Psoas muscle (tissue), 8 donors: Measurements from ENCODE around the gene CCDC183. TPM values are rescaled to one million over a fixed set of nuclear protein-coding genes. Genes with fewer than 3 reads are reported as not detected.
A peak's percentile ranks its signal among the peaks of the same experiment; 100 is the strongest.

Experiments
- ATAC-seq, 4 donors: fragments of 200-7000 bp; cut with Tn5 transposase; one replicate each; pipeline ENCODE4 v1.9.1; 2020; ENCODE audit warnings: moderate library complexity in 3 of 4, mild to moderate bottlenecking in 2 of 4
- DNase-seq, 2 donors: peaks; one replicate each; pipeline ENCODE4 v3.0.0-alpha.2; 2020
- H3K27ac ChIP-seq: fragments of 200-600 bp; one replicate; pipeline ENCODE4 v1.8.0; 2022
- H3K27me3 ChIP-seq, 3 donors: fragments of 200-600 bp in 1 of 3; one replicate each; pipeline versions ENCODE4 v1.6.1 to v1.8.0; 2013 to 2022; ENCODE audit warnings: low read length in 2 of 3, mild to moderate bottlenecking in 2 of 3, moderate library complexity in 1 of 3; ENCODE audit not compliant: insufficient read depth in 3 of 3
- H3K36me3 ChIP-seq, 2 donors: fragments of 200-600 bp in 1 of 2; one replicate each; pipeline versions ENCODE4 v1.6.1 to v1.8.0; 2013 to 2022; ENCODE audit warnings: low read depth in 1 of 2, mild to moderate bottlenecking in 1 of 2, moderate library complexity in 1 of 2; ENCODE audit not compliant: insufficient read depth in 1 of 2
- H3K4me1 ChIP-seq: fragments of 200-600 bp; one replicate; pipeline ENCODE4 v1.8.0; 2022
- H3K4me3 ChIP-seq: fragments of 200-600 bp; one replicate; pipeline ENCODE4 v1.8.0; 2022; ENCODE audit warnings: mild to moderate bottlenecking
- H3K9me3 ChIP-seq: fragments of 200-600 bp; one replicate; pipeline ENCODE4 v1.8.0; 2022
- WGBS, 3 donors: extraction: QIAGEN DNeasy Blood & Tissue Kit; methylation state at CpG; one replicate each; pipeline versions ENCODE4 v1.1.6 to v1.1.7; 2013; 5-methylcytosine and 5-hydroxymethylcytosine counted together
- intact Hi-C, 2 donors: fragments of 100-400 bp; cut with DNase I; formaldehyde crosslinking; loops; one replicate each; pipeline versions ENCODE4 v1.11.0 to v1.14.2; 2022
- polyA plus RNA-seq, 3 donors: library from polyadenylated mRNA; stranded (reverse); fragments of 200-250 nt; gene quantifications; one replicate each; pipeline ENCODE4 v1.2.3, GENCODE V29; 2013
- total RNA-seq, 4 donors: library from RNA; stranded (reverse); fragmentation: NEBNext Ultra II Directional in 2 of 4; extraction: Animal tissue kit (Norgen Biotek cat#: 25700) in 2 of 4; gene quantifications; one replicate each; pipeline versions ENCODE4 v1.2.1 to v1.2.4, GENCODE V29; 2021 to 2023
- TF ChIP-seq, protein P1 (sequence below): fragments of 200-600 bp; IDR thresholded peaks from one replicate; pipeline ENCODE4 v1.8.0; 2022; ENCODE audit warnings: antibody characterized with exemption
- donor health status: healthy with polysubstance abuse.
- donor health status: DM: no; HTN: no; CAD: no; lungs with moderate emphysema.
- donor health status: Bipolar disorder and iron deficiency.
- donor health status: healthy.
- donor health status: DM: yes; HTN: yes; CAD: no.
- donor health status: DM: no; HTN: no; CAD: no.
- donor health status: DM: no; HTN: no; CAD: no.
- donor health status: DM: yes; HTN: yes; CAD: no.

CCDC183 gene
- total and polyA plus RNA-seq, 7 donors: 0.03 to 0.08 TPM; not detected in 5

DNA sequence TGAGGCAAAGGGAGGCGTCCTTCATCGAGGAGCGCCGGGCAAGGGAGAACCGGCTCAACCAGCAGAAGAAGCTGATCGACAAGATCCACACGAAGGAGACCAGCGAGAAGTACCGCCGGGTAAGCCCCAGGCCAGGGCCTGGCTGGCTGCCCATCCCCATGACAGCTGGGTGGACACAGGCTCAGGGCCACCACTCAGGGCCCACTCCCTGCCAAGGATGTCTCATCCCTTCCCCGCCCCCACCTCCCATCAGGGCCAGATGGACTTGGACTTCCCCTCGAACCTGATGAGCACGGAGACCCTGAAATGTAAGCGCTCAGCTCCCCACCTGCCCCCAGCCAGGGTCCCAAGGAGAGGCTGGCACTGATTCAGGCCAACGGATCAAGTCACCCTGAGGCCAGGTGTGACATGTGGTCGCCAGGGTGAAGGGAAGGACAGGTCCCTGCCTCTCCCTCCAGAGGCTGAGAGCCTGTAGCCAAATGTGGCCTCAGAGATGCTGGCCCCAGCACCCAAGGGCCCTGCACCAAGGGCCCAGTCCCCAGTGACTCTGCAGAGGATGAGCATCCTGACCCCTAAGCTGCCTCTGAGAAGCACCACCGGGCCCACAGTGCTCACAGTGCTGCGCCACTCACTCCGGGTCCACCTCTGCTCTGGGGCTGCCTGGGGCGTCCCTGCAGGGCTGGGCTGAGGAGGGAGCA, 8.5 kb downstream of the CCDC183 start:
- Histone ChIP-seq H3K4me1 (peaks cover 25% of the 10 kb centered on the region), H3K36me3 (peaks cover 0 to 2% of the 10 kb centered on the region in 2 donors), H3K9me3 (no peaks in the 10 kb centered on the region), H3K4me3 (no peak overlapping the region), H3K27me3 (peaks cover 0 to 23% (median 0%) of the 10 kb centered on the region in 3 donors), H3K27ac (no peak overlapping the region)
- TF ChIP-seq, protein P1, sequence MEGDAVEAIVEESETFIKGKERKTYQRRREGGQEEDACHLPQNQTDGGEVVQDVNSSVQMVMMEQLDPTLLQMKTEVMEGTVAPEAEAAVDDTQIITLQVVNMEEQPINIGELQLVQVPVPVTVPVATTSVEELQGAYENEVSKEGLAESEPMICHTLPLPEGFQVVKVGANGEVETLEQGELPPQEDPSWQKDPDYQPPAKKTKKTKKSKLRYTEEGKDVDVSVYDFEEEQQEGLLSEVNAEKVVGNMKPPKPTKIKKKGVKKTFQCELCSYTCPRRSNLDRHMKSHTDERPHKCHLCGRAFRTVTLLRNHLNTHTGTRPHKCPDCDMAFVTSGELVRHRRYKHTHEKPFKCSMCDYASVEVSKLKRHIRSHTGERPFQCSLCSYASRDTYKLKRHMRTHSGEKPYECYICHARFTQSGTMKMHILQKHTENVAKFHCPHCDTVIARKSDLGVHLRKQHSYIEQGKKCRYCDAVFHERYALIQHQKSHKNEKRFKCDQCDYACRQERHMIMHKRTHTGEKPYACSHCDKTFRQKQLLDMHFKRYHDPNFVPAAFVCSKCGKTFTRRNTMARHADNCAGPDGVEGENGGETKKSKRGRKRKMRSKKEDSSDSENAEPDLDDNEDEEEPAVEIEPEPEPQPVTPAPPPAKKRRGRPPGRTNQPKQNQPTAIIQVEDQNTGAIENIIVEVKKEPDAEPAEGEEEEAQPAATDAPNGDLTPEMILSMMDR: no peak
- WGBS, 3 donors: 63 to 68% (median 65%) methylated on average over 19 to 20 of the region's 20 CpGs
- ATAC-seq: no peak
- DNase-seq: no peak
- intact Hi-C loops: no loop called here

DNA sequence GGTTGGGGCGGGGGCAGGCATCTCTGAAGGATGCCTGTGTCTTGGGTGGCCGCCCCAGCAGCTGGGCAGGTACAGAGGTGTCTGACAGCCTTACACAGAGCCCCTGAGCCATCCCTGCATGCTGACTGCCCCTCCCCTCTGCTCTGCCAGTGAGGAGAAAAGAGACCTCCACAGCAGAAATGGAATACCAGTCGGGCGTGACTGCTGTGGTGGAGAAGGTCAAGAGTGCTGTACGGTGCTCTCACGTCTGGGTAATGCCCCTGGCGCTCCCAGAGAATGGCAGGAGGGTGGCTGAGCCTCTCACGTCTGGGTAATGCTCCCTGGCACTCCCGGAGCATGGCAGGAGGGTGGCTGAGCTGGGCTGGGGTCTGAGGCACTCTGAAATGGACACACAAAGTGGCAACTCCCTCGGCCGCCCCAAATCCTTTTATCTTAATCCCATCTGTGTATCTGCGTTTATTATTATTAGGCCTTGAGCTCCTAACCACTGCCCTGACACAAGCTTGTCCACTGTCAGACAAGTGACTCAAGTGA, 9.1 kb downstream of the CCDC183 start:
- WGBS, 3 donors: 92 to 94% (median 93%) methylated on average over 11 to 12 of the region's 12 CpGs
- DNase-seq: no peak
- TF ChIP-seq, protein P1: no peak
- ATAC-seq: no peak
- H3K4me1 ChIP-seq: peaks cover 28% of the 10 kb centered on the region
- no peaks in the 10 kb centered on the region for H3K9me3 ChIP-seq
- intact Hi-C loops: no loop called here
- H3K27me3 ChIP-seq: peaks cover 0 to 17% (median 0%) of the 10 kb centered on the region in 3 donors
- H3K4me3 ChIP-seq: no peak overlapping the region
- peaks cover 0 to 8% of the 10 kb centered on the region in 2 donors for H3K36me3 ChIP-seq
- H3K27ac ChIP-seq: no peak overlapping the region

DNA sequence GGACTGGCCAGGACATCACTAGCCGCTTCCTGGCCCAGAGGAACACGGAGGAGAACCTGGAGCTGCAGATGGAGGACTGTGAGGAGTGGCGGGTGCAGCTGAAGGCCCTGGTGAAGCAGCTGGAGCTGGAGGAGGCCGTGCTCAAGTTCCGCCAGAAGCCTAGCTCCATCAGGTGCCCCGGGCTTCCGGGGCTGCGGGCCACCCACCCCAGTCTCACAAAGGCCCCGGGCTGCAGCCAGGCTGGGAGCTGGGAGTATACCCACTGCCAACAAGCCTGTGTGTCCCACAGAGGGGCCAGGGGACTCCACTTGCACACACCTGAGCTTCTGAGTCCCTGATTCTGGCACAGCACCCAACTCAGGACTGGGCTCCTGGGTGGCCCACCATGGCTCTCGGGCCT, 9.9 kb downstream of the CCDC183 start:
- H3K4me1 ChIP-seq: peaks cover 36% of the 10 kb centered on the region
- H3K27me3 ChIP-seq: peaks cover 0 to 9% (median 0%) of the 10 kb centered on the region in 3 donors
- intact Hi-C loops: no loop called here
- 95 to 100% (median 95%) methylated on average over 7 to 10 of the region's 10 CpGs for WGBS, 3 donors
- peaks cover 0 to 10% of the 10 kb centered on the region in 2 donors for H3K36me3 ChIP-seq
- TF ChIP-seq, protein P1: no peak
- H3K4me3 ChIP-seq: no peak overlapping the region
- no peak overlapping the region for H3K27ac ChIP-seq
- no peak for DNase-seq
- ATAC-seq: no peak
- H3K9me3 ChIP-seq: no peaks in the 10 kb centered on the region

DNA sequence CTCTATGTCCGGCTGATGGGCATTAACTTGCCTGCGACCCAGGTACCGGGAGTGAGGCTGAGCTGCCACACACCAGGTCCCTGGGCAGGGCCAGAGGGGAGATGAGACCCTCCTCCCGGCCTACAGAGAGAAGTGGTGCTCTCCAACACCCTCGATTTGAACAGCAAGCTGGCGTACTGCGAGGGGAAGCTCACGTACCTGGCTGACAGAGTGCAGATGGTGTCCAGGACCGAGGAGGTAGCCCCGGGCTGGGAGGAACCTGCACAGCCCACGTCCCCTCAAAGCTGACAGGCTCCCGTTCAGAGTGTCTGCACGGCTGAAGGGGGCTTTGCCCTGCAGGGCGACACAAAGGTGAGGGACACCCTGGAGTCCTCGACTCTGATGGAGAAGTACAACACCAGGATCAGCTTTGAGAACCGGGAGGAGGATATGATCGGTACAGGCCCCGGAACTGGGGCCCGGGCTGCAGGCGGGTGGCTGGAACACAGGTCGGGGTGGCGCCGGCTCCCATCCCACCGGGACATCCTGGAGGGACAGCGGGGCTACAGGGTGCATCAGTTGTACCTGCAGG, 10.6 kb downstream of the CCDC183 start:
- Histone ChIP-seq H3K4me3 (peak overlapping the region; percentile 94), H3K9me3 (no peaks in the 10 kb centered on the region), H3K36me3 (peaks cover 0 to 10% of the 10 kb centered on the region in 2 donors), H3K27ac (peak overlapping the region; percentile 87), H3K27me3 (peaks cover 0 to 2% (median 0%) of the 10 kb centered on the region in 3 donors), H3K4me1 (peaks cover 36% of the 10 kb centered on the region)
- peak in 3 of 4 donors; percentile 2 to 6 (median 4) for ATAC-seq
- 71 to 78% (median 74%) methylated on average over 25 of the region's 25 CpGs for WGBS, 3 donors
- DNase-seq: no peak
- intact Hi-C loops: loop anchor here in 1 of 2 donors (1.0 kb wide), 1 partner anchor 15 kb away; the partner anchor contains the start of gene TMEM141
- TF ChIP-seq, protein P1: no peak
